Psoas muscle (tissue), 8 donors: Measurements from ENCODE around the gene TMEM139. TPM values are rescaled to one million over a fixed set of nuclear protein-coding genes. Genes with fewer than 3 reads are reported as not detected.

Experiments used
- ATAC-seq, 4 donors: fragments of 200-7000 bp; cut with Tn5 transposase; one replicate each; pipeline ENCODE4 v1.9.1; 2020; ENCODE audit warnings: moderate library complexity in 3 of 4, mild to moderate bottlenecking in 2 of 4
- DNase-seq, 2 donors: peaks; one replicate each; pipeline ENCODE4 v3.0.0-alpha.2; 2020
- H3K27ac ChIP-seq: fragments of 200-600 bp; one replicate; pipeline ENCODE4 v1.8.0; 2022
- H3K27me3 ChIP-seq, 3 donors: fragments of 200-600 bp in 1 of 3; one replicate each; pipeline versions ENCODE4 v1.6.1 to v1.8.0; 2013 to 2022; ENCODE audit warnings: low read length in 2 of 3, mild to moderate bottlenecking in 2 of 3, moderate library complexity in 1 of 3; ENCODE audit not compliant: insufficient read depth in 3 of 3
- H3K36me3 ChIP-seq, 2 donors: fragments of 200-600 bp in 1 of 2; one replicate each; pipeline versions ENCODE4 v1.6.1 to v1.8.0; 2013 to 2022; ENCODE audit warnings: low read depth in 1 of 2, mild to moderate bottlenecking in 1 of 2, moderate library complexity in 1 of 2; ENCODE audit not compliant: insufficient read depth in 1 of 2
- H3K4me1 ChIP-seq: fragments of 200-600 bp; one replicate; pipeline ENCODE4 v1.8.0; 2022
- H3K4me3 ChIP-seq: fragments of 200-600 bp; one replicate; pipeline ENCODE4 v1.8.0; 2022; ENCODE audit warnings: mild to moderate bottlenecking
- H3K9me3 ChIP-seq: fragments of 200-600 bp; one replicate; pipeline ENCODE4 v1.8.0; 2022
- CTCF ChIP-seq: fragments of 200-600 bp; IDR thresholded peaks from one replicate; pipeline ENCODE4 v1.8.0; 2022; ENCODE audit warnings: antibody characterized with exemption
- WGBS, 3 donors: extraction: QIAGEN DNeasy Blood & Tissue Kit; methylation state at CpG; one replicate each; pipeline versions ENCODE4 v1.1.6 to v1.1.7; 2013; 5-methylcytosine and 5-hydroxymethylcytosine counted together
- intact Hi-C, 2 donors: fragments of 100-400 bp; cut with DNase I; formaldehyde crosslinking; loops; one replicate each; pipeline versions ENCODE4 v1.11.0 to v1.14.2; 2022
- polyA plus RNA-seq, 3 donors: library from polyadenylated mRNA; stranded (reverse); fragments of 200-250 nt; gene quantifications; one replicate each; pipeline ENCODE4 v1.2.3, GENCODE V29; 2013
- total RNA-seq, 4 donors: library from RNA; stranded (reverse); fragmentation: NEBNext Ultra II Directional in 2 of 4; extraction: Animal tissue kit (Norgen Biotek cat#: 25700) in 2 of 4; gene quantifications; one replicate each; pipeline versions ENCODE4 v1.2.1 to v1.2.4, GENCODE V29; 2021 to 2023
- donor health status: healthy with polysubstance abuse.
- donor health status: DM: no; HTN: no; CAD: no; lungs with moderate emphysema.
- donor health status: Bipolar disorder and iron deficiency.
- donor health status: healthy.
- donor health status: DM: yes; HTN: yes; CAD: no.
- donor health status: DM: no; HTN: no; CAD: no.
- donor health status: DM: no; HTN: no; CAD: no.
- donor health status: DM: yes; HTN: yes; CAD: no.

The TMEM139 gene
- total and polyA plus RNA-seq, 7 donors, result 0.04 to 0.43 (median 0.36) TPM; not detected in 3

GRCh38 chr7:143238289-143238980, 46.3 kb upstream of the TMEM139 start:
- no peak for TF ChIP-seq CTCF
- H3K4me1 ChIP-seq, result no peaks in the 10 kb centered on the region
- H3K4me3 ChIP-seq, result no peak overlapping the region
- no peaks in the 10 kb centered on the region for H3K27me3 ChIP-seq
- intact Hi-C loops, result no loop called here
- no peak for ATAC-seq
- 91 to 100% (median 92%) methylated on average over 1 of the region's 1 CpG for WGBS, 3 donors
- H3K9me3 ChIP-seq, result peaks cover 14% of the 10 kb centered on the region
- no peak overlapping the region for H3K27ac ChIP-seq
- no peaks in the 10 kb centered on the region for H3K36me3 ChIP-seq
- no peak for DNase-seq

GRCh38 chr7:143239813-143240212, 44.9 kb upstream of the TMEM139 start:
- intact Hi-C loops, result loop anchor here (2.0 to 5.0 kb wide), 3 partner anchors 67 to 177 kb away; partner anchors contain the start of gene CLCN1 (in 1 of the 2)
- no peak overlapping the region for H3K27ac ChIP-seq
- no peaks in the 10 kb centered on the region for H3K27me3 ChIP-seq
- ATAC-seq, result no peak
- H3K36me3 ChIP-seq, result no peaks in the 10 kb centered on the region
- no peak for TF ChIP-seq CTCF
- H3K9me3 ChIP-seq, result peaks cover 10% of the 10 kb centered on the region
- no peaks in the 10 kb centered on the region for H3K4me1 ChIP-seq
- no peak for DNase-seq
- no peak overlapping the region for H3K4me3 ChIP-seq

- H3K27me3 ChIP-seq, result no peaks in the 10 kb centered on the region
- H3K4me3 ChIP-seq, result no peak overlapping the region
- H3K4me1 ChIP-seq, result no peaks in the 10 kb centered on the region
- 14 to 18% (median 16%) methylated on average over 9 of the region's 9 CpGs for WGBS, 3 donors
- DNase-seq (peak in 1 of 2 donors; percentile 33), ATAC-seq (peak; percentile 78 to 94 (median 87))
- H3K36me3 ChIP-seq, result no peaks in the 10 kb centered on the region
- no peak overlapping the region for H3K27ac ChIP-seq
- TF ChIP-seq CTCF, result peak; percentile 95
- intact Hi-C loops, result loop anchor here (1.0 to 5.0 kb wide), 4 partner anchors 67 to 177 kb away; partner anchors contain the start of gene CLCN1 (in 1 of the 2)
- H3K9me3 ChIP-seq, result peaks cover 10% of the 10 kb centered on the region
These were observed 44.2 kb upstream of the TMEM139 start for GRCh38 chr7:143240291-143241168.

- no peak for TF ChIP-seq CTCF
- no peak for DNase-seq
- Histone ChIP-seq H3K4me3 (no peak overlapping the region), H3K36me3 (no peaks in the 10 kb centered on the region), H3K27ac (no peak overlapping the region), H3K4me1 (no peaks in the 10 kb centered on the region), H3K9me3 (no peaks in the 10 kb centered on the region), H3K27me3 (no peaks in the 10 kb centered on the region)
- WGBS, 3 donors, result 84 to 90% (median 84%) methylated on average over 11 of the region's 11 CpGs
- intact Hi-C loops, result loop anchor here (2.0 to 5.0 kb wide), 4 partner anchors 62 to 168 kb away; partner anchors contain the start of gene CLCN1 (in 1 of the 2)
- ATAC-seq, result no peak
These were observed 42.5 kb upstream of the TMEM139 start for GRCh38 chr7:143242306-143242705.
